CD14-positive monocyte (primary cell): ENCODE results near the gene KLHL41. TPM values are rescaled to one million over a fixed set of nuclear protein-coding genes. Genes with fewer than 3 reads are reported as not detected.

Experiments used
- DNase-seq, 3 donors: peaks; one replicate each; pipeline ENCODE4 v3.0.0-alpha.2; 2011 to 2022
- H2AFZ ChIP-seq: 2 replicates; pipeline ENCODE4 v1.6.0; 2012; ENCODE audit warnings: mild to moderate bottlenecking, low read depth, low read length, inconsistent platforms; ENCODE audit not compliant: insufficient read depth, poor library complexity, severe bottlenecking
- H3K27ac ChIP-seq, 2 donors: 1 replicate in 1 of 2; 2 replicates in 1 of 2; pipeline ENCODE4 v1.5.1; 2012 to 2013; ENCODE audit warnings: low read length in 2 of 2, control low read depth in 1 of 2, inconsistent platforms in 1 of 2, low read depth in 1 of 2, mild to moderate bottlenecking in 1 of 2
- H3K27me3 ChIP-seq, 2 donors: one replicate each; pipeline versions ENCODE4 v1.6.0 to v1.6.1; 2011 to 2013; ENCODE audit warnings: low read length in 2 of 2; ENCODE audit not compliant: control insufficient read depth in 2 of 2, insufficient read depth in 2 of 2
- H3K36me3 ChIP-seq, 2 donors: replicated peaks in 1 of 2; 1 replicate in 1 of 2; 2 replicates in 1 of 2; pipeline versions ENCODE4 v1.5.1 to v1.6.1; 2012 to 2013; ENCODE audit warnings: low read length in 2 of 2, control low read depth in 1 of 2, inconsistent platforms in 1 of 2, mild to moderate bottlenecking in 1 of 2; ENCODE audit not compliant: insufficient read depth in 2 of 2, control insufficient read depth in 1 of 2
- H3K4me1 ChIP-seq, 2 donors: 1 replicate in 1 of 2; 2 replicates in 1 of 2; pipeline versions ENCODE4 v1.5.1 to v1.6.1; 2012 to 2013; ENCODE audit warnings: low read length in 2 of 2, control low read depth in 1 of 2, inconsistent platforms in 1 of 2, mild to moderate bottlenecking in 1 of 2, moderate library complexity in 1 of 2; ENCODE audit not compliant: insufficient read depth in 2 of 2, control insufficient read depth in 1 of 2
- H3K4me2 ChIP-seq: replicated peaks from 2 replicates; pipeline ENCODE3; 2012; ENCODE audit warnings: low read length, moderate library complexity, mild to moderate bottlenecking; ENCODE audit not compliant: poor library complexity, severe bottlenecking; ENCODE audit errors: extremely low read depth
- H3K4me3 ChIP-seq, 3 experiments: fragments of 200-600 bp in 1 of 3; sonication (generic) in 1 of 3; replicated peaks in 1 of 3; 1 replicate in 2 of 3; 2 replicates in 1 of 3; pipeline ENCODE4 v1.5.1; 2011 to 2013; ENCODE audit warnings: low read length in 3 of 3, mild to moderate bottlenecking in 3 of 3, control low read depth in 2 of 3, low read depth in 2 of 3, inconsistent platforms in 1 of 3, moderate library complexity in 1 of 3
- H3K79me2 ChIP-seq: 2 replicates; pipeline ENCODE4 v1.6.0; 2012; ENCODE audit warnings: mild to moderate bottlenecking, control low read depth, inconsistent platforms, low read length, moderate library complexity; ENCODE audit not compliant: insufficient read depth
- H3K9ac ChIP-seq: 2 replicates; pipeline ENCODE4 v1.6.0; 2017; ENCODE audit warnings: low read length, mild to moderate bottlenecking; ENCODE audit not compliant: insufficient read depth, poor library complexity, severe bottlenecking
- H3K9me3 ChIP-seq, 2 donors: replicated peaks in 1 of 2; 1 replicate in 1 of 2; 2 replicates in 1 of 2; pipeline versions ENCODE4 v1.5.1 to v1.6.1; 2012 to 2013; ENCODE audit warnings: low read length in 2 of 2, control low read depth in 1 of 2; ENCODE audit not compliant: control insufficient read depth in 1 of 2, insufficient read depth in 1 of 2
- H4K20me1 ChIP-seq: 2 replicates; pipeline ENCODE4 v1.6.0; 2012; ENCODE audit warnings: mild to moderate bottlenecking, low read length, control low read depth, moderate library complexity; ENCODE audit not compliant: insufficient read depth
- H3K27ac Mint-ChIP-seq, 7 donors: one replicate each; pipeline ENCODE4 v1.8.0; 2020; ENCODE audit warnings: mild to moderate bottlenecking in 7 of 7, mixed read lengths in 7 of 7, moderate library complexity in 6 of 7, inconsistent platforms in 2 of 7
- H3K27me3 Mint-ChIP-seq, 3 donors: one replicate each; pipeline ENCODE4 v1.8.0; 2021 to 2022; ENCODE audit warnings: low read depth in 3 of 3, mild to moderate bottlenecking in 3 of 3, mixed read lengths in 3 of 3, moderate library complexity in 3 of 3, inconsistent platforms in 1 of 3
- H3K36me3 Mint-ChIP-seq, 2 donors: one replicate each; pipeline ENCODE4 v1.8.0; 2020; ENCODE audit warnings: mixed read lengths in 2 of 2, inconsistent platforms in 1 of 2, mild to moderate bottlenecking in 1 of 2
- H3K4me1 Mint-ChIP-seq: one replicate; pipeline ENCODE4 v1.8.0; 2020; ENCODE audit warnings: mild to moderate bottlenecking, mixed read lengths
- H3K4me3 Mint-ChIP-seq, 2 donors: one replicate each; pipeline ENCODE4 v1.8.0; 2020; ENCODE audit warnings: mild to moderate bottlenecking in 2 of 2, mixed read lengths in 2 of 2, moderate library complexity in 1 of 2
- H3K9me3 Mint-ChIP-seq, 7 donors: one replicate each; pipeline ENCODE4 v1.8.0; 2020 to 2022; ENCODE audit warnings: mixed read lengths in 7 of 7, mild to moderate bottlenecking in 6 of 7, moderate library complexity in 6 of 7, inconsistent platforms in 2 of 7
- CTCF ChIP-seq: fragments of 200-600 bp; IDR thresholded peaks from one replicate; pipeline ENCODE4 v1.8.0; 2022; ENCODE audit warnings: antibody characterized with exemption, mild to moderate bottlenecking
- WGBS: methylation state at CpG from one replicate; pipeline ENCODE4 v1.1.5; 2013; ENCODE audit warnings: missing lambda C conversion rate; ENCODE audit not compliant: insufficient coverage; 5-methylcytosine and 5-hydroxymethylcytosine counted together
- intact Hi-C, 2 donors: fragments of 100-400 bp; cut with micrococcal nuclease; formaldehyde crosslinking; loops; one replicate each; pipeline versions ENCODE4 v1.15.0 to v1.15.1; 2023
- polyA plus RNA-seq, 3 donors: library from polyadenylated mRNA; depleted of rRNA in 1 of 3; unstranded in 2 of 3; stranded (reverse) in 1 of 3; fragments of 300-500 nt in 2 of 3; fragments of >200 nt in 1 of 3; fragmentation: Illumina TruSeq in 2 of 3; gene quantifications; 1 replicate in 2 of 3; 2 replicates in 1 of 3; pipeline ENCODE4 v1.2.3, GENCODE V29; 2012 to 2021

KLHL41 gene
- polyA plus RNA-seq, 3 donors: not detected

- H3K9me3 ChIP-seq: no peaks in the 10 kb centered on the region
- H3K4me2 ChIP-seq: no peak overlapping the region
- H3K36me3 Mint-ChIP-seq: no peaks in the 10 kb centered on the region
- H3K4me1 ChIP-seq: no peaks in the 10 kb centered on the region
- H2AFZ ChIP-seq: no peak overlapping the region
- no peaks in the 10 kb centered on the region for H3K27me3 Mint-ChIP-seq
- H3K27ac ChIP-seq: no peak overlapping the region
- H3K9ac ChIP-seq: no peak overlapping the region
- no peaks in the 10 kb centered on the region for H3K36me3 ChIP-seq
- no peak overlapping the region for H3K4me3 Mint-ChIP-seq
- no peaks in the 10 kb centered on the region for H4K20me1 ChIP-seq
- no peak overlapping the region for H3K27ac Mint-ChIP-seq
- intact Hi-C loops: no loop called here
- no peaks in the 10 kb centered on the region for H3K4me1 Mint-ChIP-seq
- no peak for TF ChIP-seq CTCF
- H3K79me2 ChIP-seq: no peaks in the 10 kb centered on the region
- no peak for DNase-seq
- no peaks in the 10 kb centered on the region for H3K27me3 ChIP-seq
- H3K9me3 Mint-ChIP-seq: no peaks in the 10 kb centered on the region
- no peak overlapping the region for H3K4me3 ChIP-seq
Observed at GRCh38 chr2:169491378-169491777, 18.1 kb upstream of the KLHL41 start.

- H3K4me3 Mint-ChIP-seq: no peak overlapping the region
- H3K36me3 ChIP-seq: no peaks in the 10 kb centered on the region
Observed at GRCh38 chr2:169493360-169493759, 16.1 kb upstream of the KLHL41 start.

More at GRCh38 chr2:169493360-169493759, 16.1 kb upstream of the KLHL41 start:
- no peak for DNase-seq
- WGBS: no CpG with 5 or more reads among the region's 2 CpGs
- Histone ChIP-seq H3K4me1 (no peaks in the 10 kb centered on the region), H3K9ac (no peak overlapping the region), H3K4me3 (no peak overlapping the region), H3K27ac (no peak overlapping the region), H4K20me1 (no peaks in the 10 kb centered on the region), H3K79me2 (no peaks in the 10 kb centered on the region), H3K27me3 (no peaks in the 10 kb centered on the region), H3K4me2 (no peak overlapping the region), H2AFZ (no peak overlapping the region), H3K9me3 (no peaks in the 10 kb centered on the region)
- no peak for TF ChIP-seq CTCF
- Mint-ChIP-seq H3K4me1 (no peaks in the 10 kb centered on the region), H3K27me3 (no peaks in the 10 kb centered on the region), H3K36me3 (no peaks in the 10 kb centered on the region), H3K9me3 (no peaks in the 10 kb centered on the region), H3K27ac (no peak overlapping the region)
- intact Hi-C loops: no loop called here
